Uterus (tissue), 4 donors: ENCODE measurements around the gene ARHGAP19. TPM values are rescaled to one million over a fixed set of nuclear protein-coding genes. Genes with fewer than 3 reads are reported as not detected.
"Not testable (repeated sequence)": the region's sequence is repeated elsewhere in the genome, so short reads cannot be mapped to it uniquely, and the experiment has no call there.

Source experiments
- DNase-seq, 2 donors: peaks; one replicate each; pipeline ENCODE4 v3.0.0-alpha.2; 2019 to 2020
- H3K27ac ChIP-seq, 2 donors: fragments of 200-600 bp; sonication (generic); 1 replicate in 1 of 2; 2 replicates in 1 of 2; pipeline ENCODE4 v1.5.1; 2016 to 2018
- H3K27me3 ChIP-seq, 2 donors: fragments of 200-600 bp; sonication (generic); one replicate each; pipeline ENCODE4 v1.5.1; 2018 to 2019; ENCODE audit warnings: control low read depth in 1 of 2
- H3K36me3 ChIP-seq, 2 donors: fragments of 200-600 bp; sonication (generic); one replicate each; pipeline ENCODE4 v1.5.1; 2019; ENCODE audit warnings: control low read depth in 1 of 2
- H3K4me1 ChIP-seq, 2 donors: fragments of 200-600 bp; sonication (generic); one replicate each; pipeline ENCODE4 v1.5.1; 2018 to 2019; ENCODE audit warnings: control low read depth in 1 of 2
- H3K4me3 ChIP-seq, 2 donors: fragments of 200-600 bp; sonication (generic); 1 replicate in 1 of 2; 2 replicates in 1 of 2; pipeline ENCODE4 v1.5.1; 2018 to 2019; ENCODE audit warnings: mild to moderate bottlenecking in 1 of 2
- H3K9me3 ChIP-seq, 2 donors: fragments of 200-600 bp; sonication (generic); one replicate each; pipeline ENCODE4 v1.5.1; 2019; ENCODE audit warnings: control low read depth in 1 of 2
- CTCF ChIP-seq, 4 experiments: fragments of 200-600 bp in 2 of 4; fragments of 450-650 bp in 2 of 4; sonication (generic) in 2 of 4; IDR thresholded peaks; one replicate each; pipeline ENCODE4 v1.5.1; 2016 to 2019; ENCODE audit warnings: antibody characterized with exemption in 4 of 4, mild to moderate bottlenecking in 2 of 4, moderate library complexity in 1 of 4
- POLR2A ChIP-seq, 2 donors: fragments of 450-650 bp; IDR thresholded peaks; one replicate each; pipeline ENCODE4 v1.6.1; 2016; ENCODE audit warnings: antibody characterized with exemption in 2 of 2, mild to moderate bottlenecking in 1 of 2, moderate library complexity in 1 of 2
- intact Hi-C: fragments of 100-400 bp; cut with DNase I; formaldehyde crosslinking; loops from one replicate; pipeline ENCODE4 v1.15.1; 2023; ENCODE audit warnings: low total_unique reads
- total RNA-seq, 4 donors: library from RNA; depleted of rRNA in 3 of 4; stranded (reverse); fragments of >200 nt in 3 of 4; gene quantifications; one replicate each; pipeline versions ENCODE4 v1.1.0 to v1.2.4, GENCODE V29; 2014 to 2023
- donor health status: DM: yes; HTN: yes; CAD: no.

Gene ARHGAP19
- total RNA-seq, 4 donors from 2014 or later, result 5.3 to 25.8 (median 14.0) TPM

GRCh38 chr10:97273700-97274099 lies 18.7 kb downstream of the ARHGAP19 start:
- no peaks in the 10 kb centered on the region for H3K27me3 ChIP-seq
- H3K36me3 ChIP-seq, result no peaks in the 10 kb centered on the region
- intact Hi-C loops, result no loop called here
- no peak overlapping the region for H3K4me3 ChIP-seq
- TF ChIP-seq POLR2A (IDR thresholded peaks at IDR 0.05) (no peak), CTCF (IDR thresholded peaks at IDR 0.05) (no peak)
- H3K9me3 ChIP-seq, result no peaks in the 10 kb centered on the region
- no peak overlapping the region for H3K27ac ChIP-seq
- no peak for DNase-seq
- peaks cover 0 to 7% of the 10 kb centered on the region in 2 donors for H3K4me1 ChIP-seq

GRCh38 chr10:97270523-97271154 lies 21.8 kb downstream of the ARHGAP19 start:
- no peak for DNase-seq
- H3K9me3 ChIP-seq, result no peaks in the 10 kb centered on the region
- H3K4me1 ChIP-seq, result no peaks in the 10 kb centered on the region
- H3K27ac ChIP-seq, result no peak overlapping the region
- no peaks in the 10 kb centered on the region for H3K36me3 ChIP-seq
- intact Hi-C loops, result no loop called here
- H3K4me3 ChIP-seq, result no peak overlapping the region
- TF ChIP-seq POLR2A (IDR thresholded peaks at IDR 0.05), result no peak
- no peak for TF ChIP-seq CTCF (IDR thresholded peaks at IDR 0.05)
- no peaks in the 10 kb centered on the region for H3K27me3 ChIP-seq

GRCh38 chr10:97267671-97268070 lies 24.8 kb downstream of the ARHGAP19 start:
- Histone ChIP-seq H3K4me1 (no peaks in the 10 kb centered on the region), H3K4me3 (no peak overlapping the region), H3K9me3 (no peaks in the 10 kb centered on the region), H3K36me3 (no peaks in the 10 kb centered on the region), H3K27me3 (no peaks in the 10 kb centered on the region), H3K27ac (no peak overlapping the region)
- no peak for DNase-seq
- TF ChIP-seq CTCF (IDR thresholded peaks at IDR 0.05) (no peak), POLR2A (IDR thresholded peaks at IDR 0.05) (no peak)
- intact Hi-C loops, result no loop called here

- H3K4me1 ChIP-seq, H3K36me3 ChIP-seq, DNase-seq, H3K27ac ChIP-seq, H3K4me3 ChIP-seq, H3K27me3 ChIP-seq, H3K9me3 ChIP-seq, intact Hi-C loops: not testable (repeated sequence)
Measured at GRCh38 chr10:97265095-97265494, 27.3 kb downstream of the ARHGAP19 start.

GRCh38 chr10:97263971-97264370 lies 28.5 kb downstream of the ARHGAP19 start:
- H3K27ac ChIP-seq, result no peak overlapping the region
- H3K9me3 ChIP-seq, result no peaks in the 10 kb centered on the region
- H3K4me3 ChIP-seq, result no peak overlapping the region
- H3K4me1 ChIP-seq, result no peaks in the 10 kb centered on the region
- intact Hi-C loops, result no loop called here
- DNase-seq, result no peak
- no peaks in the 10 kb centered on the region for H3K36me3 ChIP-seq
- TF ChIP-seq CTCF (IDR thresholded peaks at IDR 0.05) (no peak), POLR2A (IDR thresholded peaks at IDR 0.05) (no peak)
- H3K27me3 ChIP-seq, result no peaks in the 10 kb centered on the region

- no peak overlapping the region for H3K27ac ChIP-seq
- no peak for DNase-seq
- H3K4me1 ChIP-seq, result no peaks in the 10 kb centered on the region
- H3K9me3 ChIP-seq, result no peaks in the 10 kb centered on the region
- TF ChIP-seq CTCF (IDR thresholded peaks at IDR 0.05) (no peak), POLR2A (IDR thresholded peaks at IDR 0.05) (no peak)
- no peaks in the 10 kb centered on the region for H3K27me3 ChIP-seq
- no peaks in the 10 kb centered on the region for H3K36me3 ChIP-seq
- no peak overlapping the region for H3K4me3 ChIP-seq
- intact Hi-C loops, result no loop called here
Measured at GRCh38 chr10:97261656-97262055, 30.8 kb downstream of the ARHGAP19 start.
